Stimulated activated CD4-positive, alpha-beta T cell treated with anti-CD3 and anti-CD28 coated beads, TNF-alpha, amount 100 ng/mL, for 48 hours (primary cell): ENCODE measurements around the gene PGAP3.

Experiments used
- DNase-seq, 3 donors: peaks; one replicate each; pipeline ENCODE4 v3.0.0-alpha.2; 2020; ENCODE audit warnings: low read depth in 3 of 3

The PGAP3 gene

DNA sequence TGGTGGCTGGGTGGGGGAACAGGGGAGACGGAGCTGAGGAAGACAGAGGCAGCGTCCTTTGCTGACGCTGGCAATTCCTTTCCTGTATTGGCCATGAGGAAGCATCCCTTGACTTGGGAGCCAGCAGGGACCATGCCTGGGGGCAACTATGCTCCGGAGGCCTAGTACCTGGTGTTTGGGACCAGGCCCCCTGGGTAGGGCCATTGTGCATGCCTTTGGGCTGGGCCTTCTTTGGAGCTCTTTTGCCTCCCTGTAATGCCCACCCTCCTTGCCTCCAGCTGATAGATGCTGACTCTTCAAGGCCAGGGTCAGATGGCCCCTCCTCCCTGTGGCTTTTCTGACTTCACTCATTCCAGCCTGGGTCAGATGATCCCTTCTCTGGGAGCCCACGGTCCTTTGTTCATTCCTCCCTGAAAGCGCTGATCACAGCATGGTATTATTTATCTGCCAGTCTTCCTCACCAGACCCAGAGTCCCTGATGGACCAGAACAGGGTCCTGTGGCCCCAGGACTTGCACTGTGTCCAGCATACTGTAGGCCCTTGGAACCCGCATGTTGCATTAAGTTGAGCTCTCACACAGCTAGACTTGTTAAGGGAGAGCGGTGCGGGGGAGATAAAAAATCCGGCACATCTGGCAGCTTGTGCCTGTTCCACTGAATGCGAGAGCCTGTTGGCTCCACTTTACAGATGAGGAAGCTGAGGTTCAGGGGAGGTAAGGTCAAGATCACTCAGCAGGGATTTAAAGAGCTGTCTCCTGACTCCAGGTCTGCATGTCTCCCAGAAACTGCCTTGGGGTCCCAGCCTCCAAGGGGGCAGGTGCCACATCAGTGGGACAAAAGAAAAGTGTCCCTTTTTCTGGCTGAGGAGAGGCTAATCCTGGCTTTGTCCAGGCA is 48.0 kb downstream of the PGAP3 start:
- DNase-seq = no peak

DNA sequence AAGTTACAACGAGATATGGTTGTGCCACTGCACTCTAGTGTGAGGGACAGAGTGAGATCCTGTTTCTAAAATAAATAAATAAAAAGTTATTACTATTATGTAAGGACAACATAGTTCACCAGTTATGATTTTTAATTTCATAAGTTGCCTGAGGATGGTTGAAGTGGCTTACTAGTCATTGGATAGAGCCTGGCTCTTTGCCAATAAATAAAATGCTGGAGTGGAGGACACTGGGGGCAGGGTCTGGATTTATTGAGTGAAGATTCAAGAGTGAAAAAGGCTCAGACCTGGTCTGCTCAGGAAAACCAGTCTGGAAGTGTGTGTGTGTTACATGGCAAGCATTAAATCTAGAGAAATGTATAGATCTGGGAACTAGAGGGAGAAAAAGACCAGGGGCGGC is 48.8 kb downstream of the PGAP3 start:
- DNase-seq = no peak

DNA sequence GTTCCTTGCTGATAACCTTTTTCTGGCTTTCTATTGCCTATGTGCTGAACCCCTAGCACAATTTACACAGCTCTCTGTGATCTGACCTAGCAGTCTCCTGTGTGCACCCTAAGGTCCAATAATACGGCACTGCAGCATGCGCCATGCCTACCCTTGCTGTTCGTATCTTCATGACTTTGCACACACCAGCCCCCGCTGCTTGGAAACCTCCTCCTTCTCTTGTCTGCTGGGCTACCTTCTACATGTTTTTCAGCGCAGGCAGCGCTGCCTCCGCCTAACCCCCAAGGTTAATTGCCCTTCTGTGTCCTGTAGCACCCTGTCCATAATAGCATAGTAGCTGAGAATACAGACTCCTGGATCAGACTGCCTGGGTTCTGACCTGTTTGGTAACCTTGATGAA is 49.5 kb downstream of the PGAP3 start:
- no peak for DNase-seq

DNA sequence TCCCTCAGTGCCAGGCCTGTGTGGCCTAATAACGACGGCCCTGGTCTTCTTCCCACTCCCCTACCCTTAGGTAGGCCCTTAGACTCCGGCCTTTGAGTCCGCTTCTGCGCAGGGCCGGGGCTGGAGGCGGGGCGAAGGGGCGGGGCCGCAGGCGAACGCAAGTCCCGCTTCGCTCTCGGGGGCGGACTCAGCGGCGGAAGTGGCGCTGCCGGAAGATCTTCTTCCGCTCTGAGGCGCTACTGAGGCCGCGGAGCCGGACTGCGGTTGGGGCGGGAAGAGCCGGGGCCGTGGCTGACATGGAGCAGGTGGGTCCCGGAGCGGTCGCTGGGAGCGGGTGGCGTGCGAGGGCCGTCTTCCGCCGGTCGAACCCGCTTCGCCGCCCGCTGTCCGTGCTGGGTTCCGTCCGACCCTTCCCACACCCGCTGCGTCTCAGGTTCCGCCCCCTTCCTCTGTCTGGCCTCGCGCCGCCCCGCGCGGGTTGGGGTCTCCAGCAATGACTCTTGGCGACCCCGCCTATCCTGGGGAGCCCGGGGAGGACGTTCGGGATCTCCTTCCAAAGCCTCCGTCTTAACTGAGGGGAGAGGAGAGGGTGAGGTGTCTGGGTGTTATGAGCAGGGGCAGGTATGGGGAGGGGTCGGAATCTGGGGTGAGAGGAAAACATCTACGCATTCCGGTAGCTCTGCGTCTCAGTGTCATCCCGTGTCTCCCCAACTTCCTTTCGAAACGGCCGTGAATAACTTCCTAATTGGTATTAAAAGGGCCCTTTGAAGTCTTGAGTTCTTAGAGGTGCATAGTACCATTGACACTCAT is 50.7 kb downstream of the PGAP3 start, which contains the start of gene STARD3:
Gene STARD3 (plus strand): TSS at position 218 of the 810 bp plus-strand sequence. CDS start 16,388 bp downstream, outside the sequence.
- peak; percentile 80 to 95 (median 80) for DNase-seq

DNA sequence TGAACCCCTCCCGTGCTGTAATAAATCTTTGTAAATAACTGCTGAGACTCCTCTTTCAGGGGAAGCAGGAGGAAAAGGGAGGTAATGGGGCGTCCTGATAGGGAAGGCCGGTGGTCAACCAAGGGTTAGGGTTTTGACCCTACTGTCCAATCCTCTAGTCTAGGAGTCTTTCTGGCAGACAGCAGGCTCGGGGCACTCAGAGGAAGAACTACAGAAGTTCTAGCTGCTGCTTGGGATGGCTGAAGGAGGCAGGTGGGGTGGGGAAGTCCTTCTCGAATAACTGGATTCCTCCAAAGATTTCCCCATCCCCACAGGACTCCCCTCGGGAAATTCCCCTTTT is 51.3 kb downstream of the PGAP3 start:
- no peak for DNase-seq

DNA sequence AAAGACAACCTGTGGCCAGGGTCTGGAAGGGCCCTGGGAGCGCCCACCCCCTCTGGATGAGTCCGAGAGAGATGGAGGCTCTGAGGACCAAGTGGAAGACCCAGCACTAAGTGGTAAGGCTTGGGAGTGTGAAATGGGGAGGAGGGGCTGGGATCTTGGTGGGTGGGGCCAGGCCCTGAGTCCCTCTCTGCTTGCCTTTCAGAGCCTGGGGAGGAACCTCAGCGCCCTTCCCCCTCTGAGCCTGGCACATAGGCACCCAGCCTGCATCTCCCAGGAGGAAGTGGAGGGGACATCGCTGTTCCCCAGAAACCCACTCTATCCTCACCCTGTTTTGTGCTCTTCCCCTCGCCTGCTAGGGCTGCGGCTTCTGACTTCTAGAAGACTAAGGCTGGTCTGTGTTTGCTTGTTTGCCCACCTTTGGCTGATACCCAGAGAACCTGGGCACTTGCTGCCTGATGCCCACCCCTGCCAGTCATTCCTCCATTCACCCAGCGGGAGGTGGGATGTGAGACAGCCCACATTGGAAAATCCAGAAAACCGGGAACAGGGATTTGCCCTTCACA is 52.2 kb downstream of the PGAP3 start:
- no peak for DNase-seq

DNA sequence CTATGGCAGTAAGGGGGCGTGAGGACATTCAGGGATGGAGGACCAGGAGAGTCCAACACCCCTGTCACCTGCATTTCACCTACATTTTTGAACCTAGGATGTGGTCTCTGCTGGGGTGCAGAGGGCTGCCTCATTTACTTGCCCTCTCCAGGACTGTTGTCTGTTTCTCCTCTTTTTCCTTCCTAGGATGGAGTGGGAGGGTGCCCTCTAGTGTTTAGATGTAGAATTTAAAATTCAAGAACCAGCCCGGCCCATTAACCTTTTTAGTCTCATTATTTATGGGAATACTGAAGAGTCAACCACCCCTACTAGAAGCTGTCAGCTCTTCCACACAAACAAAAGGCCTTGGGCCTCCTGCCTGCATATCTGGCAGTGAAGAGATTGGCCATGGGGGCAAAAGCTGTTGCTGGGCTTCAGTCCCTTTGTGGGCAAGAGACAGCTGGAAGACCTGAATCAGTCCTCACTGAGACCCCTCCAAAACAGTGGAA is 53.4 kb downstream of the PGAP3 start:
- DNase-seq = no peak

DNA sequence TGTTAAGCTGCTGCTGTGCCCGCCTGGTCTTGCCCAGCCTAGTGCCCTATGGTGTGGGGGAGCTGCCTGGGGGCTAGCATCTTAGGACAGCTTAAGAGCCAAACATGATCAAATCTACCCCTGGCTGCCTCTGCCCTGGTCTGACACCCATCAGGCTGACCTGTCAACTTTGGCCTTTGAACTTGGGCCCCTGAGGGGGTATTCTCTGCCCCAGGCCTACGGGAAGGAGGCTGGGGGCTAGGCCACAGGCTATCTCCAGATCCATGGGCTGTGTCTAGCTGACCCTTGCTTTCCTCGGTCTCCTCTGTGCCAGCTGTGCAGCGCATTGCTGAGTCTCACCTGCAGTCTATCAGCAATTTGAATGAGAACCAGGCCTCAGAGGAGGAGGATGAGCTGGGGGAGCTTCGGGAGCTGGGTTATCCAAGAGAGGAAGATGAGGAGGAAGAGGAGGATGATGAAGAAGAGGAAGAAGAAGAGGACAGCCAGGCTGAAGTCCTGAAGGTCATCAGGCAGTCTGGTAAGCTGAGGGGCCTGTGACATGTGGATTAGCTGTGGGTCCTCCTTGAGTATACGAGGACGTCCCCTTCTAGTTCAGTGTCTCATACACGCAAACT is 54.2 kb downstream of the PGAP3 start:
- no peak for DNase-seq

DNA sequence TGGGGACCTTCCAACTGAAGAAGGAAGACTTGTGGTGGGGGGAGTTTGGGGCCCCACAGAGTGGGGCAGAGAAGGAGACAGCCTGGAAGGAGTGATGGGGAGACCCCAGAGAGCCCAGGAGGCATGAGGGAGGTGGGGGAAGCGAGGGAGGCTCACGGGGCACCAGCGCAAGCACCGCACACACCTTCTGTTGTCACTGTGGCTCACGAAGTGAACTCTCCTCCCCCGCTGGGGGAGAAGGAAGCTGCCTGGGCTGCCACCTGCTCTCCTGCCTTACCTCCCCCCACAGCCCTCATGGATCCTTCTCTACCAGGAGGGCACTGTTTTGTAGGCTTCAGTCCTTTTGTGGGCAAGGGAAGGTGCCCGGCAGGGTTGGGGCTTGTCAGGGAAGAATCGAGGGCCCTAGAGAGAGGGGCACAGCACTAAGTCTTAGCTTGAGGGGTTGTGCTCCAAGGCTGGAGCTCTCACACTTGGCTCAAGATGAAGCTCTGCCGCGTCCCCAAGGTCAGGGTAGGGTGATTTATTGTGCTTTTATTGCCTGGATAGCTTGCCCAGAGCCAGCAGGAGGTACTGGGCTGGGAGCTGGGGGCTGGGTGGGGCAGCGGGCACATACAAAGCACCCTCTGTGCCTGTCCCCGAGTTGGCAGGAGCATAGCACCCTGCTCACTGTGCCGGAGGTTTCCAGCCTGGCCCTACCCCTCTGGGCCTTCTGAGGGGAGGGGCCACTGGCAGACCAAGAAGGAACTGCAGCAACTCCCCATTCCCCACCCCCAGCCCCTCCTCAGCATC is 55.5 kb downstream of the PGAP3 start:
- DNase-seq = no peak

DNA sequence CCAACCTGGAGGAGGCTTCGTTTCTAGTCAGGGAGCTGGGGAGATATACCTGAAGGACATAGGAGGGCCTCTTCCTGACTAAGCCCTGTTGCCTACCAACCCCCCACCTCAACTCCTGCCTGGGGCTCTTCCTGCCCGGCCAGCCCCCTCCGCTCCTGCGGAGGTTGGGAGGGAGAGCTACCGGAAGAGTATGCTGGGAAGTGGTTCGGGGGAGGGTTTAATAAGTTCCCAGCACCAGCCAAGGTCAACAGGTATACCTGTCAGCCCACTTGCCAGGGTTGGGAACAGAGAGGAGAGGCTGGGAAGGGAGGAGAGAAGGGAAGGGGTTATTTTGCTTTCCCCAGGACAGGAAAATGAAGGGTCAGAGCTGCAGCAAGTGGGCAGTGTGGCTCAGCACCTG is 56.5 kb downstream of the PGAP3 start:
- no peak for DNase-seq

DNA sequence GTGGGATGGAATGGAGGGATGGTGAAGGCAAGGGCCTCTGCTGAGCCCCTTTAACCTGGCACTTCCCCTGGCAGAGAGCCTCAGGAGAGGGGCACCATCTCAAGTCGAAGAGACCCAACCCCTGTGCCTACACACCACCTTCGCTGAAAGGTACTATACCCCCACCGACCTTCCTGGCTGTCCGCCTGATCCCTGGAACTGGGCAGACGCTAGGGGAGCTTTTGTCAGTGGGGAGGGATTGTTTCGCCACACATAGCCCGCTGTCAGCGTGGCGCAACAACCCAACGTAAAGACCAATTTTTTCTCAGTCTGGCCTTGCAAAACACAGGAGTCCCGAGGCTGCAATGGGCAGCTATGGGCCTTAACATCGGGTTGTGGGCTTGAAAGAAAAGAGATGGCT is 58.0 kb downstream of the PGAP3 start:
- no peak for DNase-seq

DNA sequence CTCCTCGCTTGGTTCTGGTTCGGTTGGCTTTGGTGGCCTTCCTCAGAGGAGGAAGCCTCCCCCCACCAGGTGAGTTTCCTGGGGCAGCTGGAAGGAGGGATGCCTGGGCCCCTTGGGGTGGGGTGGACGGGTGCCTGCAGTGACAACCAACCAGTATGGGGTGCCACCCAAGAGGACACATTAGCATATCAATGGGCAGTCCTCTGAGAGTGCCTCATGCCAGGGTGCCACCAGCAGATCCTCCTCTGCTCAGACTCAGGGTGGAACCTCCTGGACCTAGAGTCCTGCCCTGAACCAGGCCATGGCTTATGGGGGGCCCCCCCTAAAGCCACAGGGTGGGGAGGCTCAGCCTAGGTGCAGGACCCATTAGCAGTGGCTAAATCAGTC is 58.4 kb downstream of the PGAP3 start:
- no peak for DNase-seq

DNA sequence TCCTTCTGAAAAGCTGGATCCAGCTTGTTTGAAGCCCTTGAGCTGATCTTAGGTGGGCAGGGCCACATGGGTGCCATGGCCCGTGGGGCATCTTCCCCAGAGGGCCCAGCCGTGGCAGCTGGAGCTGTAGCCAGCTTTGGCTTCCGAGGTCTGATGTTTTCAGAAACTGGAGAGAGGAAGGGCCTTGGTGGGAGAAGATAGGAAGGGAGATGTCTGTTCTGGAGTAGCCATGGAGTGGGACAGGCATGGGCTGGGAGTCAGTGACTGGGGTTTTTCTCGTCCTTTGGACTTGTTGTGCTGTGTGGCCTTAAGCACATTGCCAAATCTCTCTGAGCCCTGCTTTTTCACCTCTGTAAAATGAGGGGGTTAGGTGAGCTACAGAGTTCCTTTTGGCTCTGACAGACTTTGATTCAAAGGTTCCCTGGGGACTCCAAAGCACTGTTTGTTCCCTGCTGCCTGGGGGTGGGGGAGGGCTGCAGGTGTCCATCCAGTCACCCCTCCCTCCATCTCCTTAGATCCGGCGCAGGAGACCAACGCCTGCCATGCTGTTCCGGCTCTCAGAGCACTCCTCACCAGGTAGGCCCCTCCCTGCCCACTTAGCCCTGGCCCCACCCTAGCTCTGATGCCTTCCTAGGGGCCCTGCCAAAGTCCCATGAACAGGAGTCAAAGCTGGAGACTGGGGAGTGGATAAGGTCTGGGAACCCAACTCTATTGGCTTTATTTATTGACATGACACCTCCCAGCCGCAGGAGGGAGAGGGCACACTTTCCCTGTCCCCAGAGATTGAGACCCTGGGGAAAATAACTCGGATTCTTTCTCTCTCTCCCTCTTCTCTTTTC is 59.0 kb downstream of the PGAP3 start:
- no peak for DNase-seq

DNA sequence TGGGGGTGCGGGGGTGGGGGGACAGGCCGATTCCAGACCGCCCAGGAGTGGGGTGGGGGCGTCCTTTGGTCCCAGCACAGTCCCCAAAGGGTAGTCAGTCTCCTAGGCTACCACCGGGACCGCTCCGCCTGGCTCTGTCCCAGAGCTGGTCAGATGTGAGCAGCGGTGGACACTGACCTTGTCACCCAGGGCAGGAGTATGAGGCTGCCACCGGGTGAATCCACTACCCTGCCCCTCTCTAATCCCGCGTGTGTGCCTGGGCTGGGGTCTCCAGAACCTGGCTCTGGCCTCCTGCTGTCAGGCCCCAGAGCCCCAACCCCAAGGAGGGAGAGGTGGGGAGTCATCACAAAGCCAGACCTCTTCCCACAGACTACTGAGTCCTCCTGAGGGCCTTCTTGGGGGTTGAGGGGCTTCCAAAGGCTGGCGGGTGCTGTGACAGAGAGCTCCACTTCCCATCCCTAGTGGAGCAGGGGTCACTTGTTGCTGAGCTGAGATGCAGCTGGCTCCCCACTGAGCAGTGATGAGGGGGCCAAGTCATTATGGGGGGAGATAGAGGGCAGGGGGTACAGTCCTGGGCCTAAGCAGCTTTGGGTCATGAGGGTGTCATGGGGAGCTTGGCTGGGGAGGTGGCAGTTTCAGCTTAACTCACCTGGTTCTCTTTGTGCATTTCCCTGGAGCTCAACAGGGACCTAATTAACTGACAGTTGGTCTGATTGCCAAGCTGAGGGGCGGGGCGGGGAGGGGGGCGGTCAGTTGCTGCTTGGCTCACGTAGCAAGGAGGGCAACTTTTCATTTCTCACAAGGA is 59.9 kb downstream of the PGAP3 start:
- no peak for DNase-seq

DNA sequence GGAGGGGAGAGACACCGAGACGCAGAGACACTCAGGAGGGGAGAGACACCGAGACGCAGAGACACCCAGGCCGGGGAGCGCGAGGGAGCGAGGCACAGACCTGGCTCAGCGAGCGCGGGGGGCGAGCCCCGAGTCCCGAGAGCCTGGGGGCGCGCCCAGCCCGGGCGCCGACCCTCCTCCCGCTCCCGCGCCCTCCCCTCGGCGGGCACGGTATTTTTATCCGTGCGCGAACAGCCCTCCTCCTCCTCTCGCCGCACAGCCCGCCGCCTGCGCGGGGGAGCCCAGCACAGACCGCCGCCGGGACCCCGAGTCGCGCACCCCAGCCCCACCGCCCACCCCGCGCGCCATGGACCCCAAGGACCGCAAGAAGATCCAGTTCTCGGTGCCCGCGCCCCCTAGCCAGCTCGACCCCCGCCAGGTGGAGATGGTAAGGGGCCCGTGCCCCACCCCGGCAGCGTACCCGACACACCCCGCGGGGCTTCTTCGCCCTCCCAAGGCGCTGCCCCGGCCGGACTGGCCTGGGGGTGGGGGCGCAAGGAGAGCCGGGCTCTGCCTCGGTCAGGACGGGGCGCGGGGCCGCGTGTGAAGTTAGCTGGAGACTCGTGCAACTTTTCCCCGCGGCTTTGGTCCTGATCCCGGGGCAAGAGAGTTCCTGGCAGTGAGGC is 60.7 kb downstream of the PGAP3 start:
- DNase-seq = no peak

DNA sequence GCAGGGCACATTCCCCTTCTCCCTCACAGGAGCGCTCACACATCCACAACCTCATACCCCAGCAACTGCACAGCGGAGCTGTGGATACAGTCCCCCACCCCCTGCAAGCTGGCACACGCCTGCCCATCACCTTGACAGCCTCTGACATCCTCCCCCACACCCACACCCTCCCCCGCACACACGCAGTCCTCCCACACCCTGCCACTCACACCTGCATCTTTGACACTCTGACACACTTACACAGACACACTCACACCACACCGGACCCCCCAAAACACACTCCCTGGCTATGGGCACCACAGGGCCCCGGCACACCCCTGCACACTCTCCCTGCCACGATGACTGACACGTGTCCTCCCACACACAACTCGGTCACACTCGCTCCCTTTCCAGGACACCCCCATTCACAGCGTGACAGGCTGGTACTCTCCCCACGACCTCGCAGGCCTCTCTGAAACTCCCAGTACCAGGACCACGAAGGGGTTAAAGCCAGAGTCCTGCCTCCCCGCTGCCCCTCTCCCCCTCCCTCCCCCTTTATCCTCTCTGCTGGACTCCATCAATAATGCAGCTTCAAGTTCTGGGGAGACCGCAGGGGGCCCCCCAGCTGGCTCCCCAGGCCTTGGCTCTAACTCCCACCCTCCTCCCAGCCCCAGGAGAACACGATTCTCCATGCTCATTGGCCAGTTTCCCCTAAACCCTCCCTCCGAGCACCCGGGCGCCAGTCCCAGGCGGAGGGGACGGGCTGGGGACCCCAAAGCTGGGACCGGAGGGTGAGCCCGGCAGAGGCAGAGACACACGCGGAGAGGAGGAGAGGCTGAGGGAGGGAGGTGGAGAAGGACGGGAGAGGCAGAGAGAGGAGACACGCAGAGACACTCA is 61.4 kb downstream of the PGAP3 start, which contains the start of gene PPP1R1B:
Gene PPP1R1B (plus strand): TSS at position 782 of the 876 bp plus-strand sequence. CDS start 441 bp downstream, outside the sequence.
- no peak for DNase-seq

DNA sequence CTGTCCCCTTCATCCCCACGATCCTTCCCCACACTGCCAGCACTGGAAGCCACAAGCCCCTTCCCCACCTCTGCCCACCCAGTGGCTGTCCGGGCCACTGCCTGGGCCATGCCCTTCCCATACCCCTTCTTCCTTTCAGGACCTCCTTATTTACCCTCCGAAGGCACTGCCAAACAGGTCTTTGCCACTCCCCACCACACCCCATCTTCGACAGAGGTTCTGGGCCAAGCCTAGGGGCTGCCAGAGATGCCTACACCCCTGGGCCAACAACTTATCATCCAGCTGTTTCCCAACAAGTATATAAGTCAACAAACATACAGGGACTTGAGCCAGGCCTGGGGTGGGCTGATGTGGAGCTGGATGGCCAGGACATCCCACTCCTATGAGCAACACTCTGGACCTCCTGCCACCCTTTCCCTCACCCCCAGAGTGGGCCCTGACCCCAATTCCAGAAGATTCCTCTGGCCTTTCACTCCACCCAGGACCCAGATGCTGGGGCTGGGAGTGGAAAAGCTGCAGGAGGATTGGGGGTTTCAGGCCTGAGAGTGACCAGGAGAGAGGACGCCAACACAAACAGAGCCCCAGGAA is 62.6 kb downstream of the PGAP3 start:
- no peak for DNase-seq
